Calu3 (cell line): ENCODE measurements around the gene FFAR1. TPM values are rescaled to one million over a fixed set of nuclear protein-coding genes. Genes with fewer than 3 reads are reported as not detected.

Source experiments
- BruUV-seq: library from RNA; stranded (reverse); fragments of 400-500 nt; replicated peaks from 2 replicates; lab custom pipeline; 2021; lab: Mats Ljungman, UMichigan
- CTCF ChIA-PET: fragments of 300-600 bp; sonication (Branson Sonifier 250); formaldehyde crosslinking; loops from one replicate; lab custom pipeline; 2022; ENCODE audit warnings: antibody characterized with exemption; lab: Charles Lee
- DNase-seq: peaks from one replicate; pipeline ENCODE4 v3.0.0; 2022
- H3K27ac Mint-ChIP-seq: one replicate; pipeline ENCODE4 v1.8.0; 2022; ENCODE audit warnings: mixed read lengths; ENCODE audit not compliant: unreplicated experiment
- H3K27me3 Mint-ChIP-seq: one replicate; pipeline ENCODE4 v1.8.0; 2022; ENCODE audit warnings: mixed read lengths; ENCODE audit not compliant: unreplicated experiment
- H3K36me3 Mint-ChIP-seq: one replicate; pipeline ENCODE4 v1.8.0; 2022; ENCODE audit warnings: mild to moderate bottlenecking, moderate library complexity, mixed read lengths; ENCODE audit not compliant: insufficient read depth, unreplicated experiment
- H3K4me1 Mint-ChIP-seq: one replicate; pipeline ENCODE4 v1.8.0; 2022; ENCODE audit warnings: mild to moderate bottlenecking, low read depth, mixed read lengths; ENCODE audit not compliant: unreplicated experiment
- H3K4me3 Mint-ChIP-seq: one replicate; pipeline ENCODE4 v1.8.0; 2022; ENCODE audit warnings: mild to moderate bottlenecking, low read depth, moderate library complexity, mixed read lengths; ENCODE audit not compliant: unreplicated experiment
- H3K9me3 Mint-ChIP-seq: one replicate; pipeline ENCODE4 v1.8.0; 2022; ENCODE audit warnings: low read depth, mixed read lengths; ENCODE audit not compliant: unreplicated experiment
- CTCF ChIP-seq: fragments of 200-600 bp; IDR thresholded peaks from one replicate; pipeline ENCODE4 v1.8.0; 2022; ENCODE audit warnings: antibody characterized with exemption; ENCODE audit not compliant: unreplicated experiment
- intact Hi-C: fragments of 100-400 bp; cut with micrococcal nuclease; formaldehyde crosslinking; loops from one replicate; pipeline ENCODE4 v1.10.0; 2022; ENCODE audit not compliant: unreplicated experiment
- total RNA-seq: library from RNA; stranded (reverse); gene quantifications from 2 replicates; pipeline ENCODE4 v1.2.3, GENCODE V29; 2022

The FFAR1 gene
- total RNA-seq, 1 experiment from 2014 or later: not detected

DNA sequence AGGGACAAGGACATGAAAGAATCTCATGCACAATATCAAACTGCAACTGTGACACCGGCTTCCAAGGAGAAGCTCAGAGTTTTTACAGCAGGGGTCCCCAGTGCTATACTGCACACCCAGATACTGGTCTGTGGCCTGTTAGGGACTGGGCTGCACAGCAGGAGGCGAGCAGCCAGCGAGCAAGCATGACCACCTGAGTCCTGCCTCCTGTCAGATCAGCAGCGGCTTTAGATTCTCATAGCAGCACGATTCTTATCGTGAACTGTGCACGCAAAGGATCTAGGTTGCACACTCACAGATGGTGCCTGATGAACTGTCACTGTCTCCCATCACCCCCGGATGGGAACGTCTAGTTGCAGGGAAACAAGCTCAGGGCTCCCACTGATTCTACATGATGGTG lies 31.8 kb upstream of the FFAR1 start:
- intact Hi-C loops: no loop called here

GRCh38 chr19:35316560-35316959 lies 31.1 kb upstream of the FFAR1 start:
- Mint-ChIP-seq H3K27ac (no peak overlapping the region), H3K36me3 (peaks cover 14% of the 10 kb centered on the region), H3K4me3 (no peak overlapping the region), H3K9me3 (no peaks in the 10 kb centered on the region), H3K4me1 (peaks cover 48% of the 10 kb centered on the region), H3K27me3 (no peaks in the 10 kb centered on the region)
- TF ChIP-seq CTCF: no peak
- intact Hi-C loops: no loop called here
- no TSS peak for BruUV-seq
- no peak for DNase-seq
- CTCF ChIA-PET: interaction anchor here (0.6 to 1.2 kb wide), 2 partner anchors 10 to 358 kb away, joined by 3 to 4 read pairs; no protein-coding TSS in a partner anchor

More for the DNA sequence above, 31.8 kb upstream of the FFAR1 start:
- BruUV-seq: no TSS peak
- Mint-ChIP-seq H3K9me3 (no peaks in the 10 kb centered on the region), H3K4me1 (peaks cover 49% of the 10 kb centered on the region), H3K27ac (no peak overlapping the region), H3K36me3 (peaks cover 14% of the 10 kb centered on the region), H3K4me3 (no peak overlapping the region), H3K27me3 (no peaks in the 10 kb centered on the region)
- CTCF ChIA-PET: interaction anchor here (1.2 kb wide), 1 partner anchor 9 kb away, joined by 4 read pairs; no protein-coding TSS in a partner anchor
- no peak for DNase-seq
- TF ChIP-seq CTCF: no peak

DNA sequence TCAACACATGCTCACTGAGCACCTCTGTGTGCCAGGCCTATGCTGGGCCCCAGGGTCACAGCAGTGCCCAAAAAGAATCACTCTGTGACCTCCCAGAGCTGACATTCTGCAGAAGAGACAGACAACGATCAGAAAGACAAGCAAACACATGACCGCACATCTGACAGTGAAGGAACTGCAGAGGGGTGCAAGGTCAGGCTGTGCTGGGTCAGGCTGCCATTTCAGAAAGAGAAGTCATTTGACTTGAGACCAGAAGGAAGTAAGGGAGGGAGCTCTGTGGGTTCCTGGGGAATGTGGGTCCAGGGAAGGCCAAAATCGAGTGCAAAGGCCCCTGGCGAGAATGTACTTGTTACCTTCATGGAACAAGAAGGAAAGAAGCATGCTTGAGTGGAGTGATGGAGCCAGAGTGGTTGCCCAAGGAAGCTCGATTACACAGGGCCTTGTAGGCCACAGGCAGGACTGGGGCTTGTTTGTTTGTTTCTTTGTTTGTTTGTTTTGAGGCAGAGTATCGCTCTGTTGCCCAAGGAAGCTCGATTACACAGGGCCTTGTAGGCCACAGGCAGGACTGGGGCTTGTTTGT lies 30.1 kb upstream of the FFAR1 start:
- TF ChIP-seq CTCF: no peak
- Mint-ChIP-seq H3K36me3 (peaks cover 14% of the 10 kb centered on the region), H3K9me3 (peaks cover 2% of the 10 kb centered on the region), H3K27ac (peak overlapping the region; percentile 97), H3K4me1 (peaks cover 38% of the 10 kb centered on the region), H3K4me3 (no peak overlapping the region), H3K27me3 (no peaks in the 10 kb centered on the region)
- CTCF ChIA-PET: interaction anchor here (0.7 kb wide), 1 partner anchor 1184 kb away, joined by 7 read pairs; no protein-coding TSS in a partner anchor
- BruUV-seq: no TSS peak
- intact Hi-C loops: no loop called here
- DNase-seq: no peak

DNA sequence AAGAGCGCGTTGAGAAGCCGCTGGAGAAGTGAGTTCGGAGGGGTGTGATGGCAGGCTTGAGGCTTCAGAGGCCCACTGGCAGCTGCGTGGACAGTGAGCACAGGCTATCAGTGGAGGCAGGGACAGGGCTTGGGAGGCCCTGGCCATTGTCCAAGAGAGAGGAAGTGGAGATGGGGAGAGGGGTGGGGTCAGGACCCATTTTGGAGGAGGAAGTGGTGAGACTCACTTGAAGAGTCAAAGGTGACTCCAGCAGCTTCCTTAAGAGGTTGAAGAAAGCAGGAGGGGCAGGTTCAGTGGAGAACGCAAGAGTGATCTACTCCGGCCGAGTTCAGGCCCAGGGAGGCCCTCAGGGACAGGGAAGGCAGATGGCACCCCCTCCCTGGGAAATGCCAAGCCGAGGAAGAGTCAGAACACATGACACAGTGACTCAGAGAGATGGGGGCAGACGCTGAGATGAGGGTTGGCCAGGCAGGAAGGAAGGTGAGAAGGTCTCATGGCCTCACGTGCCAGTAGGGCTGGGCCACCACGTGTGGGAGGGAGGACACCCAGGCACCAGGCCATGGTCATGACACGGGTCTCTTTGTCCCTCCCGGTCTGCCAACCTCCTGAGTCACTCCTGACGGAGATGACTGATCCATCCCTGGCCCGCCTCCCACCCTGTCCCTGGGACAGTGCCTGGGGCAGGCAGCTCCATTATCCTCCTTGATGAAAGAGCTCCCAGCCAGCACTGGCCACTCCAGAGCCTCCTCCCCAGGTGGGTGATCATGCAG lies 28.8 kb upstream of the FFAR1 start:
- peaks cover 2% of the 10 kb centered on the region for H3K9me3 Mint-ChIP-seq
- DNase-seq: peak; percentile 91
- peak overlapping the region; percentile 34 for H3K4me3 Mint-ChIP-seq
- H3K27me3 Mint-ChIP-seq: no peaks in the 10 kb centered on the region
- CTCF ChIA-PET: interaction anchor here (0.7 to 1.2 kb wide), 3 partner anchors 9 to 176 kb away, joined by 4 to 5 read pairs (median 4); no protein-coding TSS in a partner anchor
- TSS peak; percentile 91 for BruUV-seq
- peak overlapping the region; percentile 97 for H3K27ac Mint-ChIP-seq
- intact Hi-C loops: no loop called here
- peaks cover 14% of the 10 kb centered on the region for H3K36me3 Mint-ChIP-seq
- H3K4me1 Mint-ChIP-seq: peaks cover 25% of the 10 kb centered on the region
- TF ChIP-seq CTCF: no peak
